K562 (cell line): ENCODE measurements around the gene IL17RC. TPM values are rescaled to one million over a fixed set of nuclear protein-coding genes. Genes with fewer than 3 reads are reported as not detected.

Experiments used
- ATAC-seq: fragments of 200-7000 bp; cut with Tn5 transposase; 3 replicates; pipeline ENCODE4 v1.9.1; 2020; ENCODE audit warnings: moderate library complexity
- BruUV-seq: library from RNA; stranded (reverse); fragments of 400-500 nt; replicated peaks from 2 replicates; lab custom pipeline; 2021; lab: Mats Ljungman, UMichigan
- CTCF ChIA-PET: fragments of 300-600 bp; formaldehyde crosslinking; extraction: SDS; loops from one replicate; lab custom pipeline; 2021; ENCODE audit warnings: low intra/inter-chr PET ratio; lab: Yijun Ruan, JAX
- POLR2A ChIA-PET: fragments of 300-600, 350-650 bp; sonication (Branson Sonifier 250); formaldehyde crosslinking; extraction: SDS; loops from one replicate; lab custom pipeline; 2021; ENCODE audit warnings: antibody characterized with exemption, inconsistent platforms; lab: Yijun Ruan, JAX
- DNase-seq, 4 experiments: peaks; one replicate each; pipeline versions ENCODE4 v3.0.0 to v3.0.0-alpha.2; 2011 to 2018; ENCODE audit warnings: low spot score in 3 of 4, mixed read lengths in 3 of 4; ENCODE audit errors: extremely low read depth in 1 of 4
- FAIRE-seq: peaks from 2 replicates; lab custom pipeline; 2011; peaks lifted over from hg19 to GRCh38; lab: Jason Lieb, UNC
- H2AFZ ChIP-seq: 2 replicates; pipeline ENCODE4 v1.6.0; 2011; ENCODE audit warnings: low read depth, low read length, control low read depth, inconsistent platforms
- H3K27ac ChIP-seq: fragments of 200-600 bp; 3 replicates; pipeline ENCODE4 v1.8.0; 2011; ENCODE audit warnings: low read depth, mild to moderate bottlenecking, control low read depth, inconsistent platforms, low read length, moderate library complexity, mixed read lengths; ENCODE audit errors: extremely low read depth
- H3K27me3 ChIP-seq, 2 experiments: fragments of 300-600 bp in 1 of 2; 2 replicates in 1 of 2; 3 replicates in 1 of 2; pipeline versions ENCODE4 v1.6.0 to v1.8.0; 2011; ENCODE audit warnings: inconsistent platforms in 2 of 2, low read length in 2 of 2, mild to moderate bottlenecking in 1 of 2, mixed read lengths in 1 of 2, moderate library complexity in 1 of 2; ENCODE audit not compliant: control insufficient read depth in 2 of 2, insufficient read depth in 2 of 2
- H3K36me3 ChIP-seq: fragments of 300-600 bp; 3 replicates; pipeline ENCODE4 v1.8.0; 2011; ENCODE audit warnings: mild to moderate bottlenecking, low read length, inconsistent platforms; ENCODE audit not compliant: control insufficient read depth, insufficient read depth
- H3K4me1 ChIP-seq, 2 experiments: fragments of 200-600 bp in 1 of 2; replicated peaks in 1 of 2; 2 replicates in 1 of 2; 3 replicates in 1 of 2; pipeline versions ENCODE4 v1.5.1 to v1.8.0; 2011; ENCODE audit warnings: inconsistent platforms in 2 of 2, low read length in 2 of 2, mild to moderate bottlenecking in 1 of 2, mixed read lengths in 1 of 2, moderate library complexity in 1 of 2; ENCODE audit not compliant: control insufficient read depth in 2 of 2, insufficient read depth in 2 of 2
- H3K4me2 ChIP-seq: 2 replicates; pipeline ENCODE4 v1.6.1; 2011; ENCODE audit warnings: low read length, control low read depth, inconsistent platforms, mixed read lengths; ENCODE audit not compliant: insufficient read depth
- H3K4me3 ChIP-seq: fragments of 200-600 bp; sonication (generic), shearing (Covaris generic); 2 replicates; pipeline ENCODE4 v1.5.1; 2016; ENCODE audit warnings: control low read depth, inconsistent platforms
- H3K79me2 ChIP-seq: fragments of 200-600 bp; 3 replicates; pipeline ENCODE4 v1.8.0; 2011; ENCODE audit warnings: low read length, inconsistent platforms; ENCODE audit not compliant: control insufficient read depth, insufficient read depth
- H3K9ac ChIP-seq, 2 experiments: 2 replicates each; pipeline versions ENCODE4 v1.6.0 to v1.6.1; 2011; ENCODE audit warnings: low read depth in 2 of 2, low read length in 2 of 2, control low read depth in 1 of 2, inconsistent platforms in 1 of 2, mild to moderate bottlenecking in 1 of 2, mixed read lengths in 1 of 2; ENCODE audit not compliant: insufficient read depth in 1 of 2
- H3K9me1 ChIP-seq: one replicate; pipeline ENCODE4 v1.6.0; 2011; ENCODE audit warnings: inconsistent platforms, mild to moderate bottlenecking, low read length, moderate library complexity; ENCODE audit not compliant: control insufficient read depth, insufficient read depth
- H3K9me3 ChIP-seq: replicated peaks from 2 replicates; pipeline ENCODE4 v1.5.1; 2011; ENCODE audit warnings: low read depth, low read length, inconsistent platforms; ENCODE audit not compliant: control insufficient read depth, insufficient read depth
- H4K20me1 ChIP-seq: replicated peaks from 2 replicates; pipeline ENCODE4 v1.6.1; 2011; ENCODE audit warnings: low read length, inconsistent platforms, mixed read lengths; ENCODE audit not compliant: control insufficient read depth, insufficient read depth
- CHD1 ChIP-seq: fragments of 200-600 bp; sonication (generic); IDR thresholded peaks from one replicate; pipeline ENCODE4 v1.6.1; 2012; ENCODE audit warnings: mild to moderate bottlenecking, moderate library complexity, low read length, inconsistent platforms
- MBD2 ChIP-seq: sonication (generic); IDR thresholded peaks from 2 replicates; pipeline ENCODE4 v1.6.1; 2016; ENCODE audit warnings: low read depth, borderline replicate concordance
- MLX ChIP-seq, 2 experiments: fragments of 450-650 bp in 1 of 2; sonication (generic) in 1 of 2; formaldehyde crosslinking; conservative IDR thresholded peaks; 2 replicates each; pipeline versions ENCODE4 v1.4.0 to v1.8.1; 2020 to 2022; ENCODE audit warnings: mild to moderate bottlenecking in 1 of 2, missing genetic modification reagents in 1 of 2
- PML ChIP-seq: IDR thresholded peaks from 2 replicates; pipeline ENCODE4 v1.6.1; 2012; ENCODE audit warnings: low read length, inconsistent platforms
- POLR2AphosphoS5 ChIP-seq: IDR thresholded peaks from 2 replicates; pipeline ENCODE4 v1.6.1; 2011; ENCODE audit warnings: mild to moderate bottlenecking, low read depth, low read length, moderate library complexity; ENCODE audit not compliant: control insufficient read depth, insufficient read depth
- POLR2B ChIP-seq: fragments of 450-650 bp; IDR thresholded peaks from 2 replicates; pipeline ENCODE4 v1.6.1; 2018; ENCODE audit warnings: low read depth; ENCODE audit not compliant: partially characterized antibody
- WGBS: fragments of 100-300 bp; shearing (Covaris generic); methylation state at CpG from one replicate; pipeline ENCODE4 v1.1.6; 2016; ENCODE audit warnings: low coverage, mixed read lengths; ENCODE audit not compliant: insufficient coverage; ENCODE audit errors: missing lambda C conversion rate; 5-methylcytosine and 5-hydroxymethylcytosine counted together
- in situ Hi-C: fragments of 300-500 bp; cut with MboI; formaldehyde crosslinking; loops from 4 replicates; pipeline ENCODE4 v1.15.0; 2018; ENCODE audit warnings: inconsistent platforms, mixed read lengths
- intact Hi-C: fragments of 100-400 bp; cut with micrococcal nuclease; formaldehyde crosslinking; loops from 2 replicates; pipeline ENCODE4 v1.14.2; 2022
- polyA plus RNA-seq, 8 experiments: library from polyadenylated mRNA; depleted of rRNA in 4 of 8; stranded (reverse) in 5 of 8; unstranded in 3 of 8; fragments of >200 nt; fragmentation: Nextera tagmentation in 2 of 8; fragmentation: Illumina TruSeq in 1 of 8; extraction: Ambion mirVana in 2 of 8; extraction: Trizol in 1 of 8; gene quantifications; 2 replicates each; pipeline versions ENCODE4 v1.2.1 to v1.2.3, GENCODE V29; 2011 to 2014; ENCODE audit warnings: inconsistent platforms in 1 of 8, missing spikeins in 1 of 8
- total RNA-seq, 7 experiments: library from RNA; depleted of rRNA in 6 of 7; stranded (reverse); fragments of >200 nt in 6 of 7; fragmentation: Illumina TruSeq in 2 of 7; extraction: Trizol in 2 of 7; gene quantifications; 2 replicates each; pipeline versions ENCODE4 v1.2.1 to v1.2.3, GENCODE V29; 2011 to 2021; ENCODE audit warnings: low replicate concordance in 1 of 7

Gene IL17RC
- total and polyA plus RNA-seq, 9 of the 15 experiments (the other 6 are each of a cell fraction or from before 2014, with no cell fraction given), result 0.15 to 11.4 (median 7.1) TPM; not detected in 1

DNA sequence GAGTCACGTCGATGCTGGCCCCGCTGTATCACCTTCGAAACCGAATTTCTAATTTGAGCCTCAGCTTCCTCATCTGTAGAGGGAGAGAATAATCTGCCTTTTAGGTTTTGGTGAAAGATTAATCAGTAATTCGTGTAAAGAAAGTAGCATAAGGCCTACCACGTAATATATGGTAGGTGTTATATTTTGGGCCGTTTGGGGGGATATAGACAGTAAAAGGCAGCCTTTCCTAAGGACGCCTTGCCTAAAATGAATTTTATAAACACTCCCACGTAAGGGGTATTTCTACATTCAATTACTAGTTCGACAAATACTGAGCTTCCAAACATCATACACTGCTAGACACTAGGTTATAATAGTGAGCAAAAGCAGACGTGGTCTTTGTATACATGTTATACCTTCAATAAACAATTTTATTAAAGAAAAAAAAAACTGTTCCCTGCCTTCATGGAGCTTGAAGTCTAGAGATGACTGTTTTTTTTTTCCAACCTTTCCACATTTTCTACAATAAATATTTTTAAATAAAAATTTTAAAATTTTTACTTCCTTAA is 25.8 kb upstream of the IL17RC start (continued):
- TF ChIP-seq POLR2B (no peak), MBD2 (no peak), CHD1 (peak; percentile 27)

DNA sequence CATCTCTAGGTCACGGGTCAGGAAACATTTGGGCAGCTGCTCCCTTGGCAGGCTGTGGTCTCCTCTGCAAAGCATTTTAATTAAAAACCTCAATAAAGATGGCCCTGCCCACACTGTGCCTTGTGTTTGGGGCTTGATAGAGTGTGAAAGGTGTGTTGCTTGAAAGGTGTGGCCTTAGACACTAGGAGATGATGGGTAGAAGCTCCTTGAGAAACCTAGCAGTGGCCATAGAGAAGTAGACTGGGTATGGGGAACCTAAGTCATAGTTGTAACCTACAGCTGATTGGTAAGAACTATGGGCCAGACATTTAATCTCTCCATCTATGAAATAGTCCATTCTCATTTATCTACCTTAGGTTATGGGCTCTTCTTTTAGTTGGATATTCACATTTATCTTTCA is 23.2 kb upstream of the IL17RC start:
- FAIRE-seq (no peak), DNase-seq (no peak), ATAC-seq (no peak)
- intact Hi-C loops, result no loop called here
- H3K9me1 ChIP-seq, result peaks cover 7% of the 10 kb centered on the region
- no peak overlapping the region for H3K9ac ChIP-seq
- H3K4me2 ChIP-seq, result no peak overlapping the region
- no peak overlapping the region for H3K27ac ChIP-seq
- in situ Hi-C loops, result no loop called here
- BruUV-seq, result no TSS peak
- H3K9me3 ChIP-seq, result no peaks in the 10 kb centered on the region
- no peaks in the 10 kb centered on the region for H4K20me1 ChIP-seq
- peaks cover 32% of the 10 kb centered on the region for H3K36me3 ChIP-seq
- H3K27me3 ChIP-seq, result no peaks in the 10 kb centered on the region
- H2AFZ ChIP-seq, result no peak overlapping the region
- WGBS, result 91% methylated on average over 1 of the region's 1 CpG
- CTCF ChIA-PET, result no interaction called here
- TF ChIP-seq PML (0 out of 2 replicates have a peak, but pooled peaks have one; percentile 12), POLR2AphosphoS5 (peak; percentile 59; the same call in 1 of the 2 replicates), MLX (CRISPR knock-in tag; conservative IDR thresholded peaks at IDR 0.05) (no peak)
- TF ChIP-seq, all 486 proteins: peak for 2
- POLR2A ChIA-PET, result interaction anchor here (0.8 to 3.3 kb wide), 8 partner anchors 11 to 248 kb away, joined by 3 to 29 read pairs (median 4); partner anchors contain the start of genes ARPC4, CIDEC, IL17RE and VHL
- peaks cover 32 to 34% of the 10 kb centered on the region in 2 experiments for H3K4me1 ChIP-seq
- no peak overlapping the region for H3K4me3 ChIP-seq
- H3K79me2 ChIP-seq, result peaks cover 38% of the 10 kb centered on the region
